Suprapubic skin (tissue), 4 donors: ENCODE data around the gene NOL12.

Experiments
- CTCF ChIP-seq, 2 donors: fragments of 200-600 bp in 1 of 2; fragments of 450-650 bp in 1 of 2; sonication (generic) in 1 of 2; IDR thresholded peaks; one replicate each; pipeline ENCODE4 v1.5.1; 2016 to 2019; ENCODE audit warnings: antibody characterized with exemption in 2 of 2, mild to moderate bottlenecking in 1 of 2, moderate library complexity in 1 of 2
- EP300 ChIP-seq: sonication (generic); formaldehyde crosslinking; IDR thresholded peaks from one replicate; pipeline ENCODE4 v1.6.1; 2017; ENCODE audit warnings: antibody characterized with exemption
- POLR2A ChIP-seq, 2 donors: fragments of 450-650 bp; IDR thresholded peaks; one replicate each; pipeline ENCODE4 v1.6.1; 2017; ENCODE audit warnings: antibody characterized with exemption in 2 of 2, mild to moderate bottlenecking in 2 of 2, moderate library complexity in 2 of 2
- POLR2AphosphoS5 ChIP-seq, 3 donors: sonication (generic); formaldehyde crosslinking; IDR thresholded peaks; one replicate each; pipeline ENCODE4 v1.6.1; 2017; ENCODE audit warnings: antibody characterized with exemption in 3 of 3

DNA sequence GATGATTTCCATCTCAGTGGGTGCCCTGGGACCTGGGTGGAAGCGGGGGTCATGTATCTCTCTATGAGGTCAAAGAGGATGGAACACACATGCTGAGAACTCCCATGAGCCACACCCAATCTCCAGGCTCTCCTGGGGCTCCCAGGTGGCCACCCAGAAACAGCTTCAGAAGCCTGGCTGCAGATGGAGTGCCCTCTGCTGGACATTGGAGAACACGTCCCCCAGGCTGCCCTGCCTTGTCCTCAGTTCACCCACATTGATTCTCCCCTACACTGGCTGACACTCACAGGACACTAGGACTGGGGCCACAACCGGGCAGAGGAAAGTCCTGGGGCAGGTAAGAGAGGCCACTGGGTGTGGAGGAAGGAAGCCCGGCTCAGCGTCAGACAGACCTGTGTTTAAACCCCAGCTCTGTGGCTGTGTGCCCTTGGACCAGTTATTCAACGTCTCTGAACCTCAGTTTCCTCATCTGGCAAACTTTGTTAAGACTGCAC lies 4.5 kb upstream of the NOL12 start:
- TF ChIP-seq POLR2AphosphoS5 (IDR thresholded peaks at IDR 0.05) (no peak), CTCF (IDR thresholded peaks at IDR 0.05) (peak; percentile 66 to 84), EP300 (no peak), POLR2A (IDR thresholded peaks at IDR 0.05) (no peak)
